ENCODE data around the gene RRP9.

The RRP9 gene

GRCh38 chr3:51942603-51943450 is 1.1 kb upstream of the RRP9 start:
- Histone ChIP-seq H3K9ac (ENCODE audit: low read length) (peak overlapping the region; percentile 74), H3F3A (ENCODE audit: insufficient read depth, low read length) (no peaks in the 10 kb centered on the region), H3K27me3 (ENCODE audit: insufficient read depth, low read length) (no peaks in the 10 kb centered on the region), H3K79me2 (ENCODE audit: insufficient read depth, low read length) (peaks cover 7% of the 10 kb centered on the region; the same call in 1 of the 2 replicates), H3K9me2 (ENCODE audit: low read depth, low read length) (no peaks in the 10 kb centered on the region), H3K9me3 (ENCODE audit: low read length) (no peaks in the 10 kb centered on the region), H4K20me1 (ENCODE audit: insufficient read depth, low read length) (no peaks in the 10 kb centered on the region), H3K36me3 (ENCODE audit: insufficient read depth, low read length) (peaks cover 8% of the 10 kb centered on the region; the same call in 1 of the 2 replicates), H3K4me3 (ENCODE audit: low read depth, low read length, poor library complexity, severe bottlenecking) (peak overlapping the region; percentile 62), H3K4me2 (ENCODE audit: low read length) (peak overlapping the region; percentile 78), H3K4me1 (ENCODE audit: insufficient read depth, low read length, severe bottlenecking) (peaks cover 29% of the 10 kb centered on the region), H2AFZ (ENCODE audit: low read length) (no peak overlapping the region), H3K27ac (ENCODE audit: low read depth, low read length, poor library complexity, severe bottlenecking) (no peak overlapping the region)
- TF ChIP-seq CTCF (IDR thresholded peaks at IDR 0.05; ENCODE audit: low read length), result no peak
- no peak for TF ChIP-seq EZH2 (IDR thresholded peaks at IDR 0.05; ENCODE audit: borderline replicate concordance, low read length)

- Histone ChIP-seq H3F3A (ENCODE audit: insufficient read depth, low read length) (no peaks in the 10 kb centered on the region), H3K9ac (ENCODE audit: low read length) (peak overlapping the region; percentile 90), H3K9me2 (ENCODE audit: low read depth, low read length) (no peaks in the 10 kb centered on the region), H3K4me2 (ENCODE audit: low read length) (peak overlapping the region; percentile 88), H3K36me3 (ENCODE audit: insufficient read depth, low read length) (peaks cover 19% of the 10 kb centered on the region; the same call in 1 of the 2 replicates), H3K27ac (ENCODE audit: low read depth, low read length, poor library complexity, severe bottlenecking) (no peak overlapping the region), H3K79me2 (ENCODE audit: insufficient read depth, low read length) (peaks cover 7% of the 10 kb centered on the region; the same call in 1 of the 2 replicates), H4K20me1 (ENCODE audit: insufficient read depth, low read length) (no peaks in the 10 kb centered on the region), H3K4me3 (ENCODE audit: low read depth, low read length, poor library complexity, severe bottlenecking) (peak overlapping the region; percentile 96), H3K27me3 (ENCODE audit: insufficient read depth, low read length) (no peaks in the 10 kb centered on the region), H3K9me3 (ENCODE audit: low read length) (no peaks in the 10 kb centered on the region), H2AFZ (ENCODE audit: low read length) (no peak overlapping the region; the same call in 1 of the 2 replicates), H3K4me1 (ENCODE audit: insufficient read depth, low read length, severe bottlenecking) (peaks cover 29% of the 10 kb centered on the region)
- TF ChIP-seq CTCF (IDR thresholded peaks at IDR 0.05; ENCODE audit: low read length), result no peak
- no peak for TF ChIP-seq EZH2 (IDR thresholded peaks at IDR 0.05; ENCODE audit: borderline replicate concordance, low read length)
Observed at GRCh38 chr3:51941463-51941797, 274 bp downstream of the RRP9 start.

GRCh38 chr3:51940648-51941462 is 849 bp downstream of the RRP9 start:
- TF ChIP-seq EZH2 (IDR thresholded peaks at IDR 0.05; ENCODE audit: borderline replicate concordance, low read length) (no peak), CTCF (IDR thresholded peaks at IDR 0.05; ENCODE audit: low read length) (no peak)
- H2AFZ ChIP-seq (ENCODE audit: low read length), result no peak overlapping the region; the same call in 1 of the 2 replicates
- H3K27me3 ChIP-seq (ENCODE audit: insufficient read depth, low read length), result no peaks in the 10 kb centered on the region
- peaks cover 29% of the 10 kb centered on the region for H3K4me1 ChIP-seq (ENCODE audit: insufficient read depth, low read length, severe bottlenecking)
- no peaks in the 10 kb centered on the region for H4K20me1 ChIP-seq (ENCODE audit: insufficient read depth, low read length)
- peaks cover 7% of the 10 kb centered on the region; the same call in 1 of the 2 replicates for H3K79me2 ChIP-seq (ENCODE audit: insufficient read depth, low read length)
- H3K4me3 ChIP-seq (ENCODE audit: low read depth, low read length, poor library complexity, severe bottlenecking), result peak overlapping the region; percentile 96
- H3K9me3 ChIP-seq (ENCODE audit: low read length), result no peaks in the 10 kb centered on the region
- H3K9me2 ChIP-seq (ENCODE audit: low read depth, low read length), result no peaks in the 10 kb centered on the region
- peak overlapping the region; percentile 90 for H3K9ac ChIP-seq (ENCODE audit: low read length)
- H3K36me3 ChIP-seq (ENCODE audit: insufficient read depth, low read length), result peaks cover 24% of the 10 kb centered on the region; the same call in 1 of the 2 replicates
- H3K4me2 ChIP-seq (ENCODE audit: low read length), result peak overlapping the region; percentile 88
- H3K27ac ChIP-seq (ENCODE audit: low read depth, low read length, poor library complexity, severe bottlenecking), result no peak overlapping the region
- no peaks in the 10 kb centered on the region for H3F3A ChIP-seq (ENCODE audit: insufficient read depth, low read length)

Measured in OCI-LY1 (cell line).